Endothelial cell (in vitro differentiated cells): ENCODE measurements around the gene ARHGAP32. TPM values are rescaled to one million over a fixed set of nuclear protein-coding genes. Genes with fewer than 3 reads are reported as not detected.

ENCODE experiments used
- DNase-seq: peaks from one replicate; pipeline ENCODE4 v3.0.0; 2021; ENCODE audit warnings: low spot score
- H3K27ac Mint-ChIP-seq: one replicate; pipeline ENCODE4 v1.8.0; 2021; ENCODE audit warnings: mixed read lengths, inconsistent platforms; ENCODE audit not compliant: unreplicated experiment
- H3K27me3 Mint-ChIP-seq: one replicate; pipeline ENCODE4 v1.8.0; 2021; ENCODE audit warnings: mild to moderate bottlenecking, moderate library complexity, mixed read lengths, inconsistent platforms; ENCODE audit not compliant: unreplicated experiment
- H3K36me3 Mint-ChIP-seq: one replicate; pipeline ENCODE4 v1.8.0; 2021; ENCODE audit warnings: mild to moderate bottlenecking, low read depth, mixed read lengths, inconsistent platforms; ENCODE audit not compliant: unreplicated experiment
- H3K4me1 Mint-ChIP-seq: one replicate; pipeline ENCODE4 v1.8.0; 2021; ENCODE audit warnings: mild to moderate bottlenecking, mixed read lengths, inconsistent platforms; ENCODE audit not compliant: unreplicated experiment
- H3K4me3 Mint-ChIP-seq: one replicate; pipeline ENCODE4 v1.8.0; 2021; ENCODE audit warnings: mild to moderate bottlenecking, mixed read lengths, inconsistent platforms; ENCODE audit not compliant: unreplicated experiment
- H3K9me3 Mint-ChIP-seq: one replicate; pipeline ENCODE4 v1.8.0; 2021; ENCODE audit warnings: mixed read lengths, inconsistent platforms; ENCODE audit not compliant: unreplicated experiment
- CTCF ChIP-seq: fragments of 200-600 bp; sonication (generic); IDR thresholded peaks from one replicate; pipeline ENCODE4 v1.5.0; 2021; ENCODE audit warnings: antibody characterized with exemption; ENCODE audit not compliant: unreplicated experiment
- total RNA-seq: library from RNA; stranded (reverse); fragmentation: NEBNext Ultra II Directional; extraction: Animal tissue kit (Norgen Biotek cat#: 25700); gene quantifications from one replicate; pipeline ENCODE4 v1.2.1, GENCODE V29; 2021; ENCODE audit not compliant: unreplicated experiment

Gene ARHGAP32
- total RNA-seq, 1 donor from 2014 or later: 14.5 TPM

- no peak overlapping the region for H3K27ac Mint-ChIP-seq
- H3K36me3 Mint-ChIP-seq: no peaks in the 10 kb centered on the region
Measured at GRCh38 chr11:128934926-128935325, 257.2 kb downstream of the ARHGAP32 start.

GRCh38 chr11:128934351-128934750, 257.8 kb downstream of the ARHGAP32 start:
- no peak for TF ChIP-seq CTCF
- Mint-ChIP-seq H3K36me3 (no peaks in the 10 kb centered on the region), H3K9me3 (no peaks in the 10 kb centered on the region), H3K27ac (no peak overlapping the region), H3K27me3 (peaks cover 1% of the 10 kb centered on the region), H3K4me3 (no peak overlapping the region), H3K4me1 (no peaks in the 10 kb centered on the region)
- no peak for DNase-seq

More at GRCh38 chr11:128934926-128935325, 257.2 kb downstream of the ARHGAP32 start:
- no peak overlapping the region for H3K4me3 Mint-ChIP-seq
- TF ChIP-seq CTCF: no peak
- peaks cover 1% of the 10 kb centered on the region for H3K27me3 Mint-ChIP-seq
- no peak for DNase-seq
- no peaks in the 10 kb centered on the region for H3K9me3 Mint-ChIP-seq
- no peaks in the 10 kb centered on the region for H3K4me1 Mint-ChIP-seq

- Mint-ChIP-seq H3K9me3 (no peaks in the 10 kb centered on the region), H3K4me3 (no peak overlapping the region), H3K27ac (no peak overlapping the region), H3K27me3 (peaks cover 1% of the 10 kb centered on the region), H3K36me3 (no peaks in the 10 kb centered on the region), H3K4me1 (no peaks in the 10 kb centered on the region)
- TF ChIP-seq CTCF: no peak
- no peak for DNase-seq
Measured at GRCh38 chr11:128933481-128934178, 258.5 kb downstream of the ARHGAP32 start.

GRCh38 chr11:128931668-128932067, 260.5 kb downstream of the ARHGAP32 start:
- TF ChIP-seq CTCF: no peak
- no peak for DNase-seq
- Mint-ChIP-seq H3K4me3 (no peak overlapping the region), H3K4me1 (peaks cover 4% of the 10 kb centered on the region), H3K27ac (no peak overlapping the region), H3K9me3 (no peaks in the 10 kb centered on the region), H3K27me3 (peaks cover 1% of the 10 kb centered on the region), H3K36me3 (no peaks in the 10 kb centered on the region)

- Mint-ChIP-seq H3K4me1 (peaks cover 4% of the 10 kb centered on the region), H3K9me3 (no peaks in the 10 kb centered on the region), H3K27me3 (peaks cover 6% of the 10 kb centered on the region), H3K36me3 (no peaks in the 10 kb centered on the region), H3K4me3 (no peak overlapping the region), H3K27ac (no peak overlapping the region)
- no peak for DNase-seq
- TF ChIP-seq CTCF: no peak
Measured at GRCh38 chr11:128931066-128931465, 261.1 kb downstream of the ARHGAP32 start.
